Activated T-cell treated with anti-CD3 and anti-CD28 coated beads for 1 hour (primary cell): Measurements from ENCODE around the gene KHDC4.
A peak's percentile ranks its signal among the peaks of the same experiment; 100 is the strongest.
"Not testable (repeated sequence)": the region's sequence is repeated elsewhere in the genome, so short reads cannot be mapped to it uniquely, and the experiment has no call there.

Source experiments
- DNase-seq: peaks from one replicate; pipeline ENCODE4 v3.0.0-alpha.2; 2020; ENCODE audit warnings: low read depth

Gene KHDC4

DNA sequence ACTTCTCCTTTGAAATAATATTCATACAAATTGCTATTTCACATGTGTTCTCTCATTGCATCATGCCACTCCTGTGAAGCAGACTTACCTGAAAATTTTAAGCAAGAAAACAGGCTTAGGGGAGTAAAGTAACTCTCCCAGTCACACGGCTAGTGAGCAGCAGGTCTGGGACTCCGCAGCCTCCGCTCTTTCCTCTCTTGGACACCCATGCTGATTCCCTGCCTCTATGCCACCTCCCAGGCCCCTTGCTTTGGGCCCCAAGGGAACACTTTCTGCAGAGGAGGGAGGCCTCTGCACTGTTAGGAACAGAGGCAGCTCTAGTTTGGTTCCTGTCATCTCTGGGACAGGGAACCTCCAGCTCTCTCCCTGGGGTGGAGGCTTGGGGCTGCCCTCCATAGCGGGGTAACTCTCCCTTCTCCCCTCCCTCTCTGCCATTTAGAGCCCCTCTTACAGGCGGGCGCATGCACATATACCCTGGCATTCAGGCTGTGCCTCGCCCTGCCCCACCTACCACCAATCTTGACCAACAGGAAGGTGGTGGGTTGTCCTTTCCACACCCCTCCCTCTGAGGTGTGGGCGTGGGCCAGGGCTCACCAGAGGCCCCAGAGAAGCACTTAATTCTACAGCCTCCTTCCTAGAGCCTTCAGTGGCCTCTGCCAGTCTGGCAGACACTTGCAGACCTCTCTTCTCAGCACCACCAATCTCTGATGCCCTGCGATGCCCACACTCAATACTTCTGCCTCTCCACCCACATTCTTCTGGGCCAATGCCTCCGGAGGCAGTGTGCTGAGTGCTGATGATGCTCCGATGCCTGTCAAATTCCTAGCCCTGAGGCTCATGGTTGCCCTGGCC is 7.0 kb upstream of the KHDC4 start, which contains the start of gene RXFP4:
RXFP4 (plus strand) TSS at position 646 of the 852 bp plus-strand sequence; CDS start at position 718, 72 bp downstream.
- DNase-seq, result no peak

DNA sequence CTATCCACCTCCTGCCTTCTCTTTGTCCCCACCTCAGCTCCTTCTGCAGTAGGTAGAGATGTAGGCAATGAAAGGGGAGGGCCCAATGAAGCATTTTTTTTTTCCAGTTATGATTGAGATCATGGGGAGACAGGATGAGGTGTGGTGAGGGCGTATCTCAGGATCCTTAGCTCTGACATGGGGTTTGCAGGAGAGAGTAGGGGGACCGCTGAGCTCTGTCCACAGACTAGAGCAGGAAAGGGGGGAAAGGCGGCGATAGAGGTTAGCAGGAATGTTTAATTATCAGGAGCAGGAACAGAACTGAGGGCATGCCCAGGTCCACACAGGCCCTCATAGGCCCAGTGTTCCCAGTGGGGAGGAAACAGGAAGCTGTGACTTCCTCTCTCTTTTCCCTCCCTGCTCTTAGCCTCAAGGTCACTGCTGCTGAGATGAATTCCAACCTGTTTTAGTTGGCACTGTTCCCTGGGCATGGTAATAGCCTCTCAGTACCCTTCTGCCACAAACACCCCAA is 6.3 kb upstream of the KHDC4 start:
- DNase-seq, result no peak

DNA sequence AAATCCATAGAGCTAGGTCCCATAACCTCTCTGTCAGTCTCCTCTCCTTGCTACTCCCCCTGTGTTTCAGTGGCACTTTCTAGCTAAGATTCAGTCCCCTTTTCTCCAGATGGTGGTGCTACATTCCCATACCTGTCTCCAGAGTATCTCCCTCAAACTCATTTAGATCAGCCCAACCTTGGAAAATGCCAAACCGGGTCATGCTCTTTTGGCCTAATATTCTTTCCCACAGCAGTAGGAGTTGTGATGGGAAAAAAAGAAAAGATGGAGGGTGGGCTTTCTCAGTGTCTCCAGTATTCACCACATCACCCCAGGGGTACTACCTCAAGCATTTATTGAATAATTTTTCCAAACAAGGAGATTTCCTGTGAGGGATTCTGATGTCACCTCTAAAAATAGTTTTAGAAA is 4.0 kb upstream of the KHDC4 start:
- DNase-seq, result no peak

DNA sequence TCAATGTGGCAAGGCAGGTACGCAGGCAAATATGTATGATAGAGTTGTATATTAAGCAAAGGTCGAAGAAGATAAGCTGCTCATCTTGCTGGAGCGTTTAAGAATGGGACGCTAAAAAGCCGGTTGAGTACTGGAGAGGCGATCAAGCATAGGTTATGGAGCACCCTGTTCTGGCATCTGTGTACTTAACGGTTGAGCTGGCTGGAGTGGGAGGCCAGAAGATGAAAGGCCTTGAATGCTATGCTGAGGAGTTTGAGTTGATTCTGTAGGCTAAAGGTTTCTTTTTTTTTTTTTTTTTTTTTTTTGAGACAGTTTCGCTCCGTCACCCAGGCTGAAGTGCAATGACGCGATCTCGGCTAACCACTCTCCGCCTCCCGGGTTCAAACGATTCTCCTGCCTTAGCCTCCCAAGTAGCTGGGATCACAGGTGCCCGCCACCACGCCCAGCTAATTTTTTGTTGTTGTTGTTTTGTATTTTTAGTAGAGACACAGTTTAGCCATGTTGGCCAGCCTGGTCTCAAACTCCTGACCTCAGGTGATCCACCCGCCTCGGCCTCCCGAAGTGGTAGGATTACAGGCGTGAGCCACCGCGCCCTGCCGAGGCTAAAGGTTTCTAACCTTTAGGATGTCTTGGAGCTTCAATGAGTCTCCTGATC is 850 bp upstream of the KHDC4 start:
- no peak for DNase-seq

DNA sequence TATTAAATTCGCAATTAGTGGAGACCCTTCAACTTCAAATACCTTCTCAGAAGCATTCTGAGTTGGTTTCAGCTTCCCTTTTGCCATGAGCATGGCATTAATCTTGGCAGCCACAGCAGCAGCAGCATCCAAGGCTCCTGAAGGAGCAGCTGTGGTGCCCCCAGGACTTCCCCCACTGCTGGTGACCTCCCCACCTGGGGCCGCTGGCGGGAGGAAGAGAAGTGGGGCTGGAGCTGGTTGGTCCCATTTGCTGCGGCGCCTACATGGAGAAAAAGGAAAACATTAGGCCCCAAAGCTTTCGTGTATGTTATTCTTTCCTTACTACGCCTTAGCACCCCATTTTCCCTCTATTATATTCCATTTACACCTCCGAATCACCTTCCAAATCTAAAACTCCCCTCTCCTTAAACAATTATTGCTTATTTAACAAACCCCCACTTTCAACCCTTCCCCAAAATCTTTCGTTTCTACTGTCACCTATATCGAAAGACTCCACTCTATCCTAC is 569 bp downstream of the KHDC4 start:
- DNase-seq, result no peak

DNA sequence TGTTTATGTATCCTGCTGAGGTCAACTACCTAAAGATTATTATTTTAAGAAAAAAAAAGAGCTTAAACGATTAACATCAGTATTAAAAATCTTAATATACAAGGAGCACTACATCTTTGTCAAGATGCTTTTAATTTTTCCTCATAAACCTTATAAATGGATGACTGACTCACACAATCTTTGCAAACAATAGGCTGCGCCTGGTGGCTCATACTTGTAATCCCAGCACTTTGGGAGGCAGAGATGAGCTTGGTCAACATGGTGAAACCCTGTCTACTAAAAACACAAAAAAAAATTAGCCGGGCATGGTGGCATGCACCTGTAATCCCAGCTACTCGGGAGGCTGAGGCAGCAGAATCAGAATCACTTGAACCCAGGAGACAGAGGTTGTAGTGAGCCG is 1.7 kb downstream of the KHDC4 start:
- no peak for DNase-seq

DNA sequence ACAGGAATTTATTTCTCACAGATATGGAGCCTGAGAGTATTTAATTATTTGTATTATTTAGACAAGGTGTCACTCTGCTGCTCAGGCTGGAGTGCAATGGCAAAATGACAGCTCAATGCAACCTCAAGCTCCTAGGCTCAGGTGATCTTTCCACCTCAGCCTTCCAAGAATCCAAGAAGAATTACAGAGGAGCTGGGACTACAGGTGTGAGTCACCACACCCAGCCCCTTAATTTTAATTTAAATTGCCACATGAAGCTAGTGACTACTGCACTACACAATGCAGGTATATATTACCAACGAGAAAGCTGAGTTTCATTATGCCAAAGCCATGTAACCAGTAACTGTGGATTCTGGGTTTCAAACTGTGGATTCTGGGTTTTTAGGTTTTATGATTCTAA is 2.1 kb downstream of the KHDC4 start:
- DNase-seq, result no peak

DNA sequence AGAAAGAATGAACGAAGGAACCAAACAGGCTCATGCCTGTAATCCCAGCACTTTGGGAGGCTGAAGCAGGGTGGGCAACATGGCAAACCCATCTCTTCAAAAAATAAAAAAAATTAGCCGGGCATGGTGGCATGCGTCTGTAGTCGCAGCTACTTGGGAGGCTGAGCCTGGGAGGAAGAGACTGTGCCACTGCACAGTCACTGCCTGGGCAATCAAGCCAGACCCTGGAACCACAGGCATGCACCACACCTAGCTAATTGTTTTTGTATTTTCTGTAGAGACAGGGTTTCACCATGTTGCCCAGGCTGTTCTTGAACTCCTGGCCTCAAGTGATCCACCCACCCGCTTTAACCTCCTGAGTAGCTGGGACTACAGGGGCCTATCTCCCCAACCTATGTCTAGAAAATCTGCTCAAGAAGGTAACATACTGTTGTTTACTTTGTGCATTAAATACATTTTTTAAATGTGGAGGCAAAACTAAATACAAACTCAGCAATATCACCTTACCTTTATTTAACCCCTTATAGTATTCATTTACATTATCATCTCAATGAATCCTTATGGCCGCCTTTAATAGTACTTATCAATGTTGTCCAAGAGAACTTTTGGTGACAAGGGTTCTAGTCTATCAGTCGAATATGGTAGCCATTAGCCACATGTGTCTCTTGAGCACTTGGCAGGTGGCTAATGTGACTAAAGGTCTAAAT is 2.7 kb downstream of the KHDC4 start:
- no peak for DNase-seq

DNA sequence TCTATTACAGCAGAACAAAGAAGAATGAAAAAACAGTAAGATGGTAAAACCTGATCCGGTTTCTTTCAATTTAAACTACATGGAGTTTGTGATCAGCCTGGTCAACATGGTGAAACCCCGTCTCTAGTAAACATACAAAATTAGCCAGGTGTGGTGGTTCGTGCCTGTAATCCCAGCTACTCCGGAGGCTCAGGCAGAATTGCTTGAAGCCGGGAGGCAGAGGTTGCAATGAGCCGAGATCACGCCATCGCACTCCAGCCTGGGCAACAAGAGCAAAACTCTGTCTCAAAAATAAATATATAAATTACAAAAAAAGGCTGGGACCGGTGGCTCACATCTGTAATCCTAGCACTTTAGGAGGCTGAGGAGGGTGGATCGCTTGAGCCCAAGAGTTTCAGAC is 3.5 kb downstream of the KHDC4 start:
- DNase-seq, result not testable (repeated sequence)

DNA sequence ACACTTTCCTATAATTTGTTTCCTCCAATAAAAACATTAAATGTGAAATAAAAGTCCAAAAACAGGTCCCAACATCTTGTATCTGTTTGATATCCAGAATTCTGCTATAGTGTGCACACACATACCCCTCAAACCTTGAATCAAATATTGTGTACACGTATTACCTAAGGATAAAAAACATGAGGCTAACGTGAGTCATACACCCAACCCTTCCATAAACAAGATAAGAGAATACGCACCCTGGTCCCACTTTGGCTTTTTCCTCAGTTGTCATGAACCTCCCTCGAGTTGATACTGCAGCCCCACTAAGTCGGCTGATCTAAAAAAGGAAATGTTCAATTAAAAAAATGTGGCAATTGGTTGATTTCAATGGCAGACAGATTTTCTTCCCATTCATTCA is 5.2 kb downstream of the KHDC4 start:
- no peak for DNase-seq

DNA sequence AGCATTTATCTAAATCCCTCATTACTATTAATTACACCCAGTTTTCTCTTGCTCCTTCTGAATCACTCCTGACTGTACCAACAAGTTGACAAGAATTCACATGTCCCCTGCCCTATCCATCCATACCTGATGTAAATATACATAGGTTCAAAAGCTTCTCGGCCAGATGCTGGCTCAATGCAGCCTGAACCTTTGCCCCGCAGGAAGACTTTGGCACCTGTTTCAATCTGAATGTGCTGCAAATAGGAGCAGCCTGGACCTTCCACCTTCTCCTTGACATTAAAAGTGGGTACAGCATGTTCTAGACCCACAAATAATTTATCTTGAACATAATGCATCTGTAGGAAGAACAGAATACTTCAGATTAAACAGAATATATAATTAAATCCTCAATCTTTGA is 8.7 kb downstream of the KHDC4 start:
- no peak for DNase-seq

DNA sequence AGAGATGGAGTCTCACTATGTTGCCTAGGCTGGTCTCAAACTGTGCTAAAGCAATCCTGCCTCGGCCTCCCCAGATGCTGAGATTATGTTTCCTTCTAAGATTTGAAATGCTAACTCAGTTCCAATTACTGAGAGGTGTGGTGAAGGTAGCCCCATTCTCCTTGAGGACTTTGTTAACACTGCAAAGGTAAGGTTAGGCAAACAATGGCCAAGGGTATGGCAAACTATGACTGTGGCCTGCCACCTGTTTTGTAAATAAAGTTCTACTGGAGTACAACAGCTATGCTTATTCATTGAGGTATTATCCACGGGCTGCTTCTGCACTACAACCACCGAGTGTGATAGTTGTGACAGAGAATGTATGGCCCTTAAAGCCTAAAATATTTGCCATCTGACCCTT is 13.5 kb downstream of the KHDC4 start:
- DNase-seq, result no peak

DNA sequence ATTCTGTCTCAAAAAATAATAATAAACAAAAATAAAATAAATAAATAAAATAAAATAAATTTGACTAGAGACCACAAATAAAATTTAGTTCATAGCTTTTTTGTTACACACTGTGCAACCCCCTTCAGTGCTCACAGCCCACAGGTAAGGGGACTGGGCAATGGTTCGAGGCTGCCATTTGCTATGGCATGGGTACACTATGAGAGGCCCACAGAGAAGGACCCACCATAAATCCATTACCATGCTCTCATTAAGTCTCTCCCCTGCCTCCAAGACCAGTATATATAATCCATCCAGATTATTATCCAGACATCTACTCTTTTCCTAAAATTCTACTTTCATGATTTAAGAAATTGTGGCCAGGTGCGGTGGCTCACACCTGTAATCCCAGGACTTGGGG is 14.4 kb downstream of the KHDC4 start:
- no peak for DNase-seq

DNA sequence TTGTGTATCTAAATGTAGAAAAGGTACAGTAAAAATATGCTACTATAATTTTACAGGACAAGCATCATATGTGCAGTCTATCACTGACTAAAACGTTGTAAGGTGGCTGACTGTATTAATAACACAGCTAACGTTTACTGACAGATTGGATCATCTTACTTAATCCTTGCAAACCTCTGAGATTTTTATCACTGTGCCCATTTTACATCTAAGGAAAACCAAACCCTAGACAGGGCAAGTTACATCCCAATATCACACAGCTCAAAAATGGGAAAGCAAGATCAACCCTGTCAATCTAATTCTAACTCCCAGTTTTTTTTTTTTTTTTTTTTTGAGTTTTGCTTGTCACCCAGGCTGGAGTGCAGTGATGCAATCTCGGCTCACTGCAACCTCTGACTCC is 15.6 kb downstream of the KHDC4 start:
- DNase-seq, result no peak

DNA sequence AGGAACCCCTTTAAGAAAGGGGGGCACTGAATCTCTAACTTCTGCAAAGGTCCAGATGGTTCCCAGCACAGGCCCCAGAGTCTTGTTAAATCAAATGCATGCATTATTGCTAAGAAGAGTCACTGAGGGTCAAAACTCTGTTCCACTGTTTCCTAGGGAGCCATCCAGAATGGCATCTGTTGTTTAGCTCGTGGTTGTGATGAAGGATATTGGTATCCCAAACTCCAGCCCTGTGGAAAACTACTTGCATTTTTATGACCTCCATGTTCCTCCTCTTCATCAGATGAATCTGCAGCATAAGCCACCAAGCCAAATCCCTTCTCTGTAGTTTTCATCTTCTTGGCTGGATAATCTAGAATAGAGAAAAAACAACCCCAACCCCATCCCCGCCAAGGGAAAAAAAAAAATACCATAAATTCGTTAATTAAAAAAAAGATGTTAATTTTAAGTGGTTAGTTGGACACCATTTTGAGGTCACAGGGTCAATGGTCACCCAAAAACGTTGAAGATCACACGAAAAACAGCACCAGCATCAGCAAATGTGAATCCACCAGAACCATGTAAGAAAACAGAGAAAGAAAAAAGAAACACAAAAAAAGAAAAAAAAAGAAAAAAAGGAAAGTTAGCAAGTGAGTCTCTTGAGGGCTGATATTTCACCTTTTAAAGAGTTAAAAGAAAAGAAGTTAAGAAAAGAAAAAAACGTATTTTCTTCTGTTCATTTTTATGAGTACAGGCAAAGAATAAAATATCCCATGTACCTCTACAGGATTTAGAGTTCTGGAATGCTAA is 20.1 kb downstream of the KHDC4 start:
- no peak for DNase-seq

DNA sequence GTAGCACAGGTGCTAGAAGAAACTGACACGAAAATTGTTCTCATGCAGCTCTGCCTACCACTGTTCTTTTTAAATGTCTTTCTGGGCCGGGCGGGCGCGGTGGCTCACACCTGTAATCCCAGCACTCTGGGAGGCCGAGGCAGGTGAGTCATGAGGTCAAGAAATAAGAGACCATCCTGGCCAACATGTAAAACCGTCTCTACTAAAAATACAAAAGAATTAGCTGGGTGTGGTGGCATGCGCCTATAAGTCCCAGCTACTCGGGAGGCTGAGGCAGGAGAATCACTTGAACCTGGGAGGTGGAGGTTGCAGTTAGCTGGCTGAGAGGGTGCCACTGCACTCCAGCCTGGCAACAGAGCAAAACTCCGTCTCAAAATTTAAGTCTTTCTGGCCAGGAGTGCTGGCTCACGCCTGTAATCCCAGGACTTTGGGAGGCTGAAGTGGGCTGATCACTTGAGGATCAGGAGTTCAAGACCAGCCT is 22.1 kb downstream of the KHDC4 start:
- DNase-seq, result no peak

DNA sequence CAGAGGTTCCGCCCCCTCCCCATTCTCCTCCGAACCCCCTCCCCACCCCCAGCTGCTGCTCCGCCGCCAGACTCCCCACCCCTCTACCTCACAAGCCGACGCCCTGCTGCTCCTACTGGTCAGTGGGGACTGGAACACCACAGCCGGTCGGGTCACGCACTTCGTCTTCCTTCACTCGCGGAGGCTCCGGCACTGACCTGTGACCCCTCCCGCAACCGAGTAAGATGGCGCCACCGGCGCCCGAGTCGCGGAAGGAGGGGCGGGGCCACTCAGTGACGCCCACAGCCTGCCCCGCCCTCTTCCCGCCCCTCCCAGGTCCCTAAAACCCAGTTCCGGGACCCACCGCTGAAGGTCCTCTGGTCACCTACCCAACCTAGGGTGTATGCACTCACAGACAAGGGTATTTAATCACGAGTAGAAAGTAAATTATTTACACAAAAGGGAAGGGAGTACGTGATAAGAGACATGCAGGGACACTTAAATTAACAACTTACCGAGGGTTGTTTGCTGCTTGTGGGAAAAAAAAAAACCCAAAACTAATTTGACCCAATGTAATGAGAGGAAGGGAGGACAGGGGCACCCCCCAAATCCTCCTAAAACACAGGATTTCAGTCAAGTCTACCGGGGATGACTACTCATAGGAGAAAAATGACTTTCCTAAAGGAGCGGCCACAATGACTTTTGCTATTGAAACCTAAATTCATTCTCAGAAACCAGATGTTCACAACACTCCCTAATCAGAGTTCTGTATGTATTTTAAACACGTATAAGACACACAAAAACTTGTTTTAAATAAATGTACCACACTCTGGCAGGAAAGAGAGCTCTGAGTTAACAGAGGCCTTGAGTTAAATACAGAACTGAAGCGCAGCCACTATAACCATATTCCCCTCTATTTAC is 22.8 kb downstream of the KHDC4 start, which contains the start of gene RIT1:
RIT1 (minus strand) TSS at position 194 of the 900 bp plus-strand sequence. CDS start 588 bp downstream, outside the sequence.
- peak; percentile 80 for DNase-seq

DNA sequence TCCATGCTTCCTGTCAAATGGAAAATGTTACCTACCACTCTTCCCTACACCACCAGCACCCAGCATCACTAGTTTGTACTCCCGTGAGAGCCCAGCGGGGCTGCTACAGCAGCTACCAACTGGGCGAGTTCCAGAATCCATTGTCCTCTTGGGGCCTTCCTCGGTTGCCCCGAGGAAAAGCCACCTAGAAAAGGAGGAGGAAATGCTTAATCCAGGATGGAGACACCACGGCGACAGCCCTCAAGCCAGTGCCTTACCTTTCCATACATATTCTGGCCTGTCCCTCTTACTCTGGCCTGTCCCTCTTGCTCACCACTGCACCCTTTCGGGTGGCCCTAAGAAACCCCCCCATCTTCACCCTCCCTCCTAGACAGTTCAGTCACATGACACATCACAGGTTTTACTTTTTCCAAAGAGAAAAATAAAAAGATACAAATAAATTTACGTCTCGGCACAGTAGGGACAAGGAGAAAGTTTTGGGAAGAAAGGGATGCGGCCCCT is 23.5 kb downstream of the KHDC4 start:
- DNase-seq, result no peak

DNA sequence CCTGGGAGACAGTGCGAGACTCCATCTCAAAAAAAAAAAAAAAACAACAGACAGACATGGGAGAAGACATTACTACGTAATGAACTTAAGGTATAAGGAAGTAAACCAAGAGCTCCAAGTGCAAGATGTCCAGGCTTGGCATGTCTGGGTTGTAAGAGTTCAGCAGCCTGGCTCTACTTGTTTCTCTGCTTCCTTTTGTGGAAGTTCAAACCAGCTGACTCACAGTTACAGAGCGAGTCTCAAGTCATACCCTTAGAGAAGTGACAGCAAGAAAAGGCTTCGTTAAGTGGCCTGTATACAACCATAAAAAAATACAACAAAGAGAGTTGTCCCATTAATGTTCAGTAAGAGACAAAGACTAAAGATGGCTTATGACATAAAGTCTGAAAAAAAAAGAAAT is 24.3 kb downstream of the KHDC4 start:
- no peak for DNase-seq

DNA sequence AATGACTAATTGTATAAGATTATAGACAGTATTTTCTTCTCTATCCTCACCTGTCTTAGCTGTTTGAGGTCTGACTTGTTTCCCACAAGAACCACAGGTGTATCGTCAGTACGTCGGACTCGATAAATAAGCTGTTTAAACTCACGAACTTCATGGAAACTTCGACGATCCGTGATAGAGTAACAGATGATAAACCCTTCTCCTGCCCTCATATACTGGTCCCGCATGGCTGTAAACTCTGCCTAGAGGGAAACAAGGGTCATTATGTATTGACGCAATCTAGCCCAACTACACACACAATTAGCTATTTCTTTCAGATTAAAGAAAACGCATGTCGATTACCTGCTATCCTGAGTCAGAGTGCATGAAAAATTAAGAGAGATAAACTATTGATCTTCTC is 30.0 kb downstream of the KHDC4 start:
- no peak for DNase-seq
